ENCODE data around the gene TTC7B.
"Not testable (repeated sequence)": the region's sequence is repeated elsewhere in the genome, so short reads cannot be mapped to it uniquely, and the experiment has no call there.

Gene TTC7B

DNA sequence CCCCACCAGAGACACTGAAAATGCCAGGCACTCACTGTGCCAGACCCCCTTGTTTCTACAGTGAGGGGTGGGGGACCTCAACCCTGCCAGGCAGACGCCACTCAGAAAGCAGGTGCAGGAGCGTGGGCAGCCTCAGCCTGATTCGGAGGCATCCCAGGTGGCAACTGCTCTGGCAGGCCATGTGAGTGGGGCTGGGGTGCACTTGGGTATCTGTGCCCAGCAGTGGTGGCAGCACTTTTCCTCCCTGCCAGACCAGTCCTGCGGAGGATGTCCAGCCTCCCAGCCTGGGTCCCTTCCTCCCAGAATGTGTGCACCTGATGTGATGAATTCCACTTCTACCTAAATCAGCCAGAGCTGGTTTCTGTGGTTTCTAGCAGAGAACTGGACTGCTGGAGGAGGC, 13.4 kb upstream of the TTC7B start:
- DNase-seq = no peak

DNA sequence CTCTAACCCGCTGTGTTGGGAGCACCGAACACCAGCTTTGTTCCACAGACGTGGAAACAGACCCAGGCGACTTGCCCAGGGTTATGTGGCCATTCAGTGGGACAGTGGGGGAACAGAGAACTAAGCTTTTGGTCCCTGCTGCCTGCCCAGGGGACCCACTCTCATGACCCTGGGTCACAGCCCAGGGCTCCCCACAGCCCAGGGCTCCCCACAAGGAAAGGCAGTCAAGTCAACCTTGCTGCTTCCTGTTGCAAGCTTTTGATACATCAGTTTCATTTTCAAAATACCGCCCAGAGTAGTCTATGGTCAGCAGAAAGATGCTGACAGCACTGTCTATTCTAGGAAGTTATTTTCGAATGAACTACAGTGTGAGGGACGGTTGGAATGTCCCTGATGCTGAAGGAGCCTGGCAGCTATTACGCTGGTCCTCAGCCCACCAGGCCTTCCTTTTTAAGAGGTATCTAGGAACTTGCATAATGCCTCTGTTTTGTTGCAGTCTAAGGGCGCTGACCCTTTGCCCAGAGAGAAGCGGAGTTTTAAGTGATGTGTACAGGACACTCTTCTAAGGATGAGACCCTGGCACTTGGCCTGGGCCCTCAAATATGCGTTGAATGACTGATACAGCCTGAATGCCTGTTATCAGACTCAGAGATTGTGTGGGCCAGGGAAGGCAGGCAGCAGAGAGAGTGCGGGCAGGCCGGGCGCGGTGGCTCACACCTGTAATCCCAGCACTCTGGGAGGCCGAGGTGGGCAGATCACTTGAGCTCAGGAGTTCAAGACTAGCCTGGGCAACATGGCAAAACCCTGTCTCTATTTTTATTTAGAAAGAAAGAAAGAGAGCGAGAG, 12.6 kb upstream of the TTC7B start:
- no peak for DNase-seq

DNA sequence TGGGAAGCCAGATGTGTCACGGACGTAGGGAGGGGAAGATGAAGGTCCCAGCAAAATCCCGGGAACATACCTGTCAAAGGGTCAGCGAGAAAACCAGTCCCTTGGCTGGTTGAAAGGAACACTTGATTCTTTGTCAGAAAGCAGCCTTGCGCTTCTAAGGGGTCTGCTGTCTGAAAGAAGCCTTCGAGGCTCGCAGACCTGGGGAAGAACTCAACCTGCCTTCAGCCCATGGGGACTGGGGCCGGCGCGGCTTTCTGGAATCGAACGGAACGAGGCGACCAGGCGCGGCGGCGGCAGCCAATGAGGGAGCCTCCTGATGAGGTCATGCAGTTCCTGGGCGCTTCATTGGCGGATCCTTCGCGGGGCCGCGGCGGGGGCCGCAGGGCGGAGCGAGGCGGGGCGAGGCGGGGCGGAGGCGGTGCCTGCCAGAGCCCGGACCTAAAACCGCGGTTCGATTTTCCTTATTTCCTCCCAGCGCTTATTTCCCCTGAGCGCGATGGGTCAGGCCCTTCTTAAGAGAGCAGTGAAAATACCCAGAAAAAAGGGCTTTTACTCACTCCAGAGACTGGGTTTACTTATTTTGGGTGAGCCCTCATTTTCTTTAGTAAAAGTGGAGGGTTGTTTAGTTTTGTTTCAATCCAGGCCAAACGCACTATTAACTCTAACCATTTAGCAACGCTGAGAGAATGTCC, 11.8 kb upstream of the TTC7B start:
- DNase-seq = peak; percentile 92

DNA sequence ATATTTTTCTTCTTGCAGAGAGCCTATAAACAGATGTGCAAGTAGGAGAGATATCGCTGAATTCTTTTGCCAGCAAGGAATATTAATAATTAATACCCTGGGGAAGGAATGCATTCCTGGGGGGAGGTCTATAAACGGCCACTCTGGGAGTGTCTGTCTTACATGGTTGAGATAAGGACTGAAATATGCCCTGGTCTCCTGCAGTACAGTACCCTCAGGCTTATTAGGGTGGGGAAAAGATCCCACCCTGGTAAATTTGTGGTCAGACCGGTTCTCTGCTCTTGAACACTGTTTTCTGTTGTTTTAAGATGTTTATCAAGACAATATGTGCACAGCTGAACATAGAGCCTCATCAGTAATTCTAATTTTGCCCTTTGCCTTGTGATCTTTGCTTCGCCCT, 7.3 kb upstream of the TTC7B start:
- DNase-seq = not testable (repeated sequence)

GRCh38 chr14:90820958-90821357, 4.7 kb upstream of the TTC7B start:
- DNase-seq = no peak

DNA sequence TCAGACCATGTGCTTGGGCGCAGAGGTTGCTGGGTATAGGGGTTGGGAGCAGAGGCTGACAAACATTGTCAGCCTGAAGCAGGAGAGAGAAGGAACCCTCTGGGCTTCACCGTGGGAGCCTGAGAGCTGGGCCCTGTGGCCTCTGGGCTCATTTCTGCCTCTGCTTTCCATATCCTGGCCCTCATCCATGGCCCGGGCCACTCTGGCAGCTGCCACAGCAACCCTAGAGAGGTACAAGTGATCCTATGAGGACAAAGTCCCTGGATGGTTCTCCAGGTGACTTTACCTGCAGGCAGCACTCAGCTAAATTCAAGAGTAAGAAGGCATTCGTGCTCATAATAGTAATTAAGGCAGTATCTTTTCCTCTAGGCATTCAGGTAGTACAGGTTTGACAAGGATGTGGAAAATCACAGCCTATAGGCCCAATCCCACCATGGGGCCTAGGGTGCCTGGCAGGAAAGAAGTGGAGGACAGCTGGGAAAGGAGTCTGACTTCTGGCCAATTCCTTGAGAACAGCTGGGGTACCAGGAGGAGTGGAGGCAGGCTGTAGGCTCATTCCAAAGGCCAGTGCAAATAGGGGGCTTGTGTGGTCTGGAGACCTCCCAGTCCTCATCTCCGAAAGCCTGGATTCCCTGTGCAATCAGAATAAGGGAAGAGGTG, 3.6 kb upstream of the TTC7B start:
- no peak for DNase-seq

GRCh38 chr14:90818715-90819114, 2.5 kb upstream of the TTC7B start:
- DNase-seq = no peak

GRCh38 chr14:90816681-90817436, 629 bp upstream of the TTC7B start:
- DNase-seq = no peak

DNA sequence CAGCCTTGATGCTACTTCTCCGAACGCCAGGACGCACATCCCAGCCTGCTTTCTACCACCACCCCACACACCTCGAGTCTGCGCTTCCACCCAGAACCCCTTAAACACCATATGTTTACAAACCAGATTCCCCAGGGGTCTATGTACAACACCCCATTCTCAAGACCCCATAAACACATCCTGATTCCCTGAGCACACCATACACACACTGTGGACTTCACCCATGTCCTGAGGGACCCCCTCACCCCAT, 733 bp downstream of the TTC7B start:
- peak; percentile 43 for DNase-seq

DNA sequence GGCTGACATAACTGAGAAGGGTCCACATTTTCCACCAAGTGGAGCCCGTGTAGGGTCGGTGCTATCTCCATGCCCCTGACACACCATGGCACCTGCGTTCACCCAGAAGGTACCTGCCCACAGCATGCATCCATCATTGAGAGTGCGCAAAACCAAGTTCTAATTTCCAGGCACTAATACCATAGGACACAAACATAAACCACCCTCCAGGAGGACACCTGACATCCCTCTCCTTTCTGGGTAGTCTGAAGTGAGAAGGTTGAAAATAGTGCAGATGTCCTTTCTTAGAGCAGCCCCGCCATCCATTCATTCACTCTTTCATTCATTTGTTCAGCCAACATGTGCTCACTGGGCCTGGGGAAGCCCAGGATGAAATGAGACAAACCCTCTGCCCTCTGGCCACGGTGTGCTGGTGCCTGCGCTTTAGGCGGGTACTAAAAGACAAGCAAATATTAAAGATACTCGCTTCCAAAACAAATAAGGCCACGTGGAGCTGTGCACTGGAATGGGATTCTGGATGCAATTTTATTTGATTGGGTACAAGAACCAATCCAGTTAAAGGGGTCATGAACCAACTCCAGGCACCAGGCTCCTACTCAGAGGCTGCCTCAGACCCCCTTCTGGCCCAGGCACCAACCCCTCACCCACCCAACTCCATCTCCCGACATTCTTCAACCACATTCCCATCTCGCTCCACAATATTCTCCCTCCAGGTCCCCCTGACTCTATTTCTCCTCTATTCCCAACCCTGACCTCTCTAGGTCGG, 1.2 kb downstream of the TTC7B start:
- peak; percentile 36 for DNase-seq

DNA sequence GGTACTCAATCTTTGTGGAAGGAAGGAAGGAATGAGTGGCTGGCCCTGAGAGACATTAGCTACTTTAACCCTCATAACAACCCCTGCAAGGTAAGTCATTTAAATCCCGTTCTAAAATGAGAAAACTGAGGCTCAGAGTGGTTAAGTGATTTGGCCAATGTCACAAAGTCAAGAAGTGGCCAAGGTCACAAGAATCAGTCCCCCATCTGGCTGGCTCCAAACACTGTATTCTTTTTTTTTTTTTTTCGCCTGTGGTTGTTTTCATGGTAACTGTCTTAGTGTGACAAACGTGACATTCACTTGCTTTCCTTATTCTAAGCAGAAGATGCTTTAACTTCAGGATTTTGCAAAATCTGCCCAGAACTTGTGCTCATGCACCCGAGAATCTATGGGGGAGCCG, 2.8 kb downstream of the TTC7B start:
- DNase-seq = no peak

DNA sequence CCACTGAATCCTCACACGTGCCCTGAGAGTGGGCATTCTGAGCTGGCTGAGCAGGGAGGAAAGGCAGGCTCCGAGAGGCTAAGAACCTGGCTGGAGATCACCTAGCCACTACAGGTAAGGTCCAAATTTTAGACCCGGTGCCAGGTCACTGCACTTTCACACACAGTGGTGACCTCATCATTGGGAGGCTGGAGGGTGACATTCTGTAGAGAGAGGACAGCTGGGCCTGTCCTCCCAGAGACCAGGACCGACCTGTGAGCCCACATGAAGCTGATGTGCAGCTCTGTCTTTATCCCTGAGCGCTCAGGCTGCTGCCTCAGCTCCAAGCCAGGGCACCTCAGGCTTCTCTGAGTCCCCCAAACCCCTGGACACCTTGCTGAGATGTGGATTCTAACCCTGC, 4.1 kb downstream of the TTC7B start:
- DNase-seq = no peak

GRCh38 chr14:90811641-90812040, 4.6 kb downstream of the TTC7B start:
- no peak for DNase-seq

- DNase-seq = no peak
Observed at GRCh38 chr14:90810806-90811205, 5.4 kb downstream of the TTC7B start.

GRCh38 chr14:90809530-90810312, 6.5 kb downstream of the TTC7B start:
- no peak for DNase-seq

GRCh38 chr14:90808759-90809529, 7.3 kb downstream of the TTC7B start:
- DNase-seq = no peak

DNA sequence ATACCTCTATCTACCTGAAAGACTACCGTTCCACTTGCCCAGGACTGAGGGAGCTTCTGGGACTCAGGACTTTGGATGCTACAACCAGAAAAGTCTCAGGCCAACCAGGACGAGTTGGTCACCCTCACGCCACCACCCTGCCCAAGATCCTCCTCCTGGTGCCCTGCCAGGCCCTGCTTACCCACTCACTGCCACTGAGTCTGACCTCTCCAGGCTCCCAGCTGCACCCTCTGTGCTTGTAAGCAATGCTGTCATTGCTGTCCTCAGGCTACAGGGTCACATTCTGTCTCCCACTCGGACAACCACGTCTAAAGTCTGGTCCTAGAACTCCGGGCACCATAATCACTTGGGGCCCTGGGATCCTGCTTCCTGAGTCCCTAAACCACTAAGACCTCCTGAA, 9.2 kb downstream of the TTC7B start:
- DNase-seq = no peak

DNA sequence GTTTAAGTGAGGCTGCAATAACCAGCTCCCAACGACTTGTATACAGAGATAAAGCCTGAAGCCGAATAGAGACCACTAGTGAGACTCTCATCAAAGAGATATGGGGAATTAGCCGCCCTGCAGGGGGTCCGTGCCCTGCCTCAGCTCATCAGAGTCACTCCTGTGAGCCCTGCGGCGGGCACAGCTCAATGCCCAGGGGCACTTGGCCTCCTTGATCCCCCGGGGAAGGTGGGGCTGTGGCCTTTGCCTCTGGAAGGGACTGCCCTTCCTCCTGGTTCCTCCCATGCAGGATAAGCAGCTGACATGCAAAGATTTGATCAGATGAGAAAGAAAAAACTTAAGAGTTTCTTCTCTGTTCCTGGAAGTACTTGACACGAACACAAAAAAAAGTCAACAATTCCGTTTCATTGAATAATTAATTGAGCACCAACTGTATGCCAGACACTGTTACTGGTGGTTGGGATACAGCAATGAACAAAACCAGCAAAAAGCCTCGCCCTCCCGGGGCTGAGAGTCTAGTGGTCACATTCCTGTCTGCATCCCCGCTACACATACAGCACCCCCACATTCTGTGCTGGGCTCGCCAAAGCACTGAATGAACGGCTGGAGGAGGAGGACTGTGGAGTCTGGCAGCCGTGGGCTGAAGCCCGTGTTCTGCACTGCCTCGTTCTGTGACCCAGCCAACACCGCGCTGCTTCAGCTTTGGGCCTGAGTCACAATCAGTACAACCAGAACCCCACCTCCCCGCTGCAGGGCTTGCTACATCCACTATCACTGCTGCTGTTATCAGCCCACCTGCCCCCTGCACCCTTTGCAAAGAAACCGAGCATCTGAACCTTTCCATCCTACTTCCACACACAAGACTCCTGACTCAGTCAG, 10.3 kb downstream of the TTC7B start:
- no peak for DNase-seq

DNA sequence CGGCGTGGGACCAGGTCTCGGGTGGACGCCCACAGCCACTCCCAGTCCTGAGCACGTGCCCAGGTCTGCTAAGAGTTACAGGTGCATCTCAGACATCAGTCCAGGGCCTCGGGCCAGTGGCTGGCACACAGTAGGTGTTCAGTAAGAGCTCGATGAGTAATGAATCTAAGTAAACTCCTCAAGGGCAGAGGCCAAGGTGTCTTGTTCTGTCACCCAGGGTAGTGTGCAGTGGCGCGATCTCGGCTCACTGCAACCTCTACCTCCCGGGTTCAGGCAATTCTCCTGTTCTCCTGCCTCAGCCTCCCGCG, 11.2 kb downstream of the TTC7B start:
- DNase-seq = no peak
